SK-N-SH (cell line): ENCODE data around the gene SHH. TPM values are rescaled to one million over a fixed set of nuclear protein-coding genes. Genes with fewer than 3 reads are reported as not detected.

Experiments used
- CTCF ChIA-PET: fragments of 300-600, 350-600 bp; formaldehyde crosslinking; extraction: SDS; loops from one replicate; lab custom pipeline; 2021; lab: Yijun Ruan, JAX
- POLR2A ChIA-PET: fragments of 350-600 bp; sonication (Branson Sonifier 250); formaldehyde crosslinking; extraction: SDS; loops from one replicate; lab custom pipeline; 2020; ENCODE audit warnings: antibody characterized with exemption, inconsistent platforms; lab: Yijun Ruan, JAX
- DNase-seq: peaks from one replicate; pipeline ENCODE4 v3.0.0; 2012
- H2AFZ ChIP-seq: fragments of 200-600 bp; sonication (generic); 2 replicates; pipeline ENCODE4 v1.8.1; 2016; ENCODE audit warnings: antibody characterized with exemption, mild to moderate bottlenecking, low read depth
- H3F3A ChIP-seq: fragments of 200-600 bp; sonication (generic); replicated peaks from 2 replicates; pipeline ENCODE3; 2016; ENCODE audit warnings: antibody characterized with exemption, mild to moderate bottlenecking; ENCODE audit not compliant: insufficient read depth
- H3K27ac ChIP-seq, 2 experiments: fragments of 200-500 bp in 1 of 2; fragments of 200-600 bp in 1 of 2; sonication (Bioruptor generic) in 1 of 2; sonication (generic), shearing (Covaris generic) in 1 of 2; 2 replicates each; pipeline versions ENCODE4 v1.5.1 to v1.6.1; 2014 to 2016; ENCODE audit warnings: low read depth in 2 of 2, inconsistent platforms in 1 of 2, low read length in 1 of 2, mild to moderate bottlenecking in 1 of 2, mixed read lengths in 1 of 2
- H3K27me3 ChIP-seq: fragments of 200-600 bp; sonication (generic), shearing (Covaris generic); 2 replicates; pipeline ENCODE4 v1.6.1; 2016; ENCODE audit warnings: mixed run types; ENCODE audit not compliant: insufficient read depth
- H3K36me3 ChIP-seq, 2 experiments: fragments of 200-500 bp in 1 of 2; fragments of 200-600 bp in 1 of 2; sonication (Bioruptor generic) in 1 of 2; sonication (generic) in 1 of 2; replicated peaks in 1 of 2; 2 replicates each; pipeline versions ENCODE3 to v1.5.1; 2014 to 2016; ENCODE audit warnings: low read length in 1 of 2, mild to moderate bottlenecking in 1 of 2; ENCODE audit not compliant: insufficient read depth in 2 of 2, control insufficient read depth in 1 of 2
- H3K4me1 ChIP-seq, 2 experiments: fragments of 200-500 bp in 1 of 2; fragments of 200-600 bp in 1 of 2; sonication (Bioruptor generic) in 1 of 2; sonication (generic), shearing (Covaris generic) in 1 of 2; 2 replicates each; pipeline versions ENCODE4 v1.5.1 to v1.6.1; 2014 to 2016; ENCODE audit warnings: low read depth in 1 of 2, low read length in 1 of 2, mixed run types in 1 of 2; ENCODE audit not compliant: insufficient read depth in 2 of 2, control insufficient read depth in 1 of 2
- H3K4me2 ChIP-seq: fragments of 200-600 bp; sonication (generic), shearing (Covaris generic); 2 replicates; pipeline ENCODE4 v1.6.1; 2017; ENCODE audit warnings: mixed run types
- H3K4me3 ChIP-seq, 2 experiments: fragments of 200-500 bp in 1 of 2; fragments of 200-600 bp in 1 of 2; sonication (Bioruptor generic) in 1 of 2; sonication (generic), shearing (Covaris generic) in 1 of 2; 2 replicates each; pipeline versions ENCODE4 v1.5.1 to v1.8.1; 2014 to 2016; ENCODE audit warnings: low read depth in 2 of 2, inconsistent platforms in 1 of 2, low read length in 1 of 2, mild to moderate bottlenecking in 1 of 2, mixed read lengths in 1 of 2, moderate library complexity in 1 of 2
- H3K79me2 ChIP-seq: fragments of 200-600 bp; sonication (generic); 2 replicates; pipeline ENCODE4 v1.8.1; 2017; ENCODE audit warnings: mild to moderate bottlenecking; ENCODE audit not compliant: insufficient read depth
- H3K9ac ChIP-seq: fragments of 200-600 bp; sonication (generic); 2 replicates; pipeline ENCODE4 v1.6.1; 2017; ENCODE audit warnings: mixed run types
- H3K9me2 ChIP-seq: fragments of 200-600 bp; sonication (generic); 2 replicates; pipeline ENCODE4 v1.6.1; 2017; ENCODE audit warnings: mixed run types
- H3K9me3 ChIP-seq: fragments of 200-600 bp; sonication (generic); 2 replicates; pipeline ENCODE4 v1.6.1; 2017; ENCODE audit warnings: mixed run types, mild to moderate bottlenecking, moderate library complexity
- H4K20me1 ChIP-seq: fragments of 200-600 bp; sonication (generic); 2 replicates; pipeline ENCODE4 v1.6.1; 2017; ENCODE audit warnings: mild to moderate bottlenecking, mixed run types; ENCODE audit not compliant: insufficient read depth
- FOXJ3 ChIP-seq: sonication (generic); formaldehyde crosslinking; IDR thresholded peaks from 2 replicates; pipeline ENCODE4 v1.5.1; 2020; ENCODE audit warnings: mild to moderate bottlenecking, missing genetic modification reagents
- MAX ChIP-seq: IDR thresholded peaks from 2 replicates; pipeline ENCODE4 v1.4.0; 2012; ENCODE audit warnings: low read depth
- MXI1 ChIP-seq: IDR thresholded peaks from 2 replicates; pipeline ENCODE4 v1.6.1; 2012; ENCODE audit warnings: mild to moderate bottlenecking, low read depth, low read length, improper control_type of control experiment
- POLR2AphosphoS5 ChIP-seq: IDR thresholded peaks from 2 replicates; pipeline ENCODE4 v1.6.1; 2012; ENCODE audit warnings: low read depth, low read length
- RAD21 ChIP-seq: IDR thresholded peaks from 2 replicates; pipeline ENCODE4 v1.6.1; 2012; ENCODE audit warnings: mild to moderate bottlenecking, low read length
- RCOR1 ChIP-seq: fragments of 150-350 bp; IDR thresholded peaks from 2 replicates; pipeline ENCODE4 v1.6.1; 2017; ENCODE audit warnings: antibody characterized with exemption, low read length
- SMC3 ChIP-seq: IDR thresholded peaks from 2 replicates; pipeline ENCODE4 v1.6.1; 2012; ENCODE audit warnings: low read depth, low read length, improper control_type of control experiment
- TAF1 ChIP-seq: IDR thresholded peaks from 2 replicates; pipeline ENCODE4 v1.6.1; 2012; ENCODE audit warnings: low read depth, mild to moderate bottlenecking, low read length, moderate library complexity, borderline replicate concordance
- TCF12 ChIP-seq: IDR thresholded peaks from 2 replicates; pipeline ENCODE4 v1.4.0; 2012
- YY1 ChIP-seq: IDR thresholded peaks from 2 replicates; pipeline ENCODE4 v1.4.0; 2012; ENCODE audit warnings: low read depth, mild to moderate bottlenecking
- WGBS: methylation state at CpG from one replicate; pipeline ENCODE4 v1.1.6; 2017; ENCODE audit warnings: low lambda C conversion rate; 5-methylcytosine and 5-hydroxymethylcytosine counted together
- polyA plus RNA-seq, 3 experiments: library from polyadenylated mRNA; depleted of rRNA; stranded (reverse); fragments of >200 nt; gene quantifications; 2 replicates each; pipeline ENCODE4 v1.2.3, GENCODE V29; 2012
- TF ChIP-seq, protein P1 (sequence below): fragments of 200-600 bp; sonication (generic); IDR thresholded peaks from 2 replicates; pipeline ENCODE4 v1.6.1; 2017; ENCODE audit warnings: antibody characterized with exemption, mild to moderate bottlenecking, moderate library complexity
- TF ChIP-seq, protein P2 (sequence below): IDR thresholded peaks from 2 replicates; pipeline ENCODE4 v1.4.0; 2012; ENCODE audit warnings: low read depth, borderline replicate concordance

SHH gene
- polyA plus RNA-seq, 1 of the 3 experiments (the other 2 are of a cell fraction) = not detected

DNA sequence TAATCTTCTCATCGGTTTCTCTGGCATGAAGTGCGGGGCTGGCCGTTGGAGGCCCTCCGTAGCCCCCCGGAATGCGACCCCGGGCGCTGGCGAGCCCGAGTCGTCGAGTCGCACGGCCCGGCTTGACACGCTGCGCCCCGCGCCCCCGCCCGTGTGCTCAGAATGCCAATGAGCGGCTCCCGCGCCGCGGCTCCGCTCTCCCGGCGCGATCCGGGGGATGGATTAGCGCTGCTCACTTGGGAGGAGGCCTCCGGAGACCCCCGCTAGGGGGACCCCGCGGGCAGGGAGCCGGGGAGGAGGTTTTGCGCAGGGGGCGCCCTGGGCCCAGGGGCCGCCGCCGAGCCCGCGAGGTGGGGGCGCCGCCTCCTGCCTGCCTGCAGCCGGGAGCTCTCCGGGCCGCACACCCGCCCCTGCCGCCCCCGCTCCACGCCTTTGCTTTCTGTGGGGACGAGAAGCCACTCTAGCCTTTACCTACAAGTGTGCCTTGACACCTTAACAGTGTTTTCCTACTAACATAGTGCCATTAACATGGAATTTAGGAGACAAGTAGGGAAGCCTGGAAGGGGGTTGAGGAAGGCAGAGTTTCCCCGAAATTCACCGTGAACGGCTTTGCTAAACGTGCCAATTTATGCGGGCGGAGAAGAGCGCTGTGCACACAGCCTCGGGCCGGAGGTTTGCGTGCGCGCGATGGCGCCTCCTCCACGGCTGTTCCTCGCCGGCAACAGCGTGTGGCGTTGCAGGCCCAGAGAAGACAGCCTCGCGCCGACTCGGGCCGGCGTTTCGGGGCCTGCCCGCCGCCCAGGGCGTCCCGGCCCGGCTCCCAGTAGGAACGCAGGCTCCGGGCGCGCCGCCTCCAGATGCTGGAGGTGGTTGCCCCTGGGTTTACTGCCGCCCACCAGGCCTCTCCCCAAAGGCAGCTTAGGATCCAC lies 7.1 kb downstream of the SHH start:
- H3K36me3 ChIP-seq = no peaks in the 10 kb centered on the region
- H3K4me1 ChIP-seq = peaks cover 0 to 16% of the 10 kb centered on the region in 2 experiments; a peak in 2 of 4 replicates
- no peak overlapping the region for H3K27ac ChIP-seq
- peaks cover 93% of the 10 kb centered on the region for H3K27me3 ChIP-seq
- no peaks in the 10 kb centered on the region for H3K79me2 ChIP-seq
- H3K9me2 ChIP-seq = no peaks in the 10 kb centered on the region
- peak; percentile 61 for TF ChIP-seq RAD21
- TF ChIP-seq SMC3 = peak; percentile 36
- 0 out of 2 replicates have a peak, but pooled peaks have one; percentile 8 for TF ChIP-seq YY1
- peak; percentile 51 for TF ChIP-seq MAX
- TF ChIP-seq, protein P1, sequence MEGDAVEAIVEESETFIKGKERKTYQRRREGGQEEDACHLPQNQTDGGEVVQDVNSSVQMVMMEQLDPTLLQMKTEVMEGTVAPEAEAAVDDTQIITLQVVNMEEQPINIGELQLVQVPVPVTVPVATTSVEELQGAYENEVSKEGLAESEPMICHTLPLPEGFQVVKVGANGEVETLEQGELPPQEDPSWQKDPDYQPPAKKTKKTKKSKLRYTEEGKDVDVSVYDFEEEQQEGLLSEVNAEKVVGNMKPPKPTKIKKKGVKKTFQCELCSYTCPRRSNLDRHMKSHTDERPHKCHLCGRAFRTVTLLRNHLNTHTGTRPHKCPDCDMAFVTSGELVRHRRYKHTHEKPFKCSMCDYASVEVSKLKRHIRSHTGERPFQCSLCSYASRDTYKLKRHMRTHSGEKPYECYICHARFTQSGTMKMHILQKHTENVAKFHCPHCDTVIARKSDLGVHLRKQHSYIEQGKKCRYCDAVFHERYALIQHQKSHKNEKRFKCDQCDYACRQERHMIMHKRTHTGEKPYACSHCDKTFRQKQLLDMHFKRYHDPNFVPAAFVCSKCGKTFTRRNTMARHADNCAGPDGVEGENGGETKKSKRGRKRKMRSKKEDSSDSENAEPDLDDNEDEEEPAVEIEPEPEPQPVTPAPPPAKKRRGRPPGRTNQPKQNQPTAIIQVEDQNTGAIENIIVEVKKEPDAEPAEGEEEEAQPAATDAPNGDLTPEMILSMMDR = peak; percentile 84
- no peak for TF ChIP-seq TCF12
- TF ChIP-seq TAF1 = no peak
- H3K4me3 ChIP-seq = peak overlapping the region; percentile 28 to 59
- 3% methylated on average over 36 of the region's 91 CpGs for WGBS
- ChIA-PET POLR2A (no interaction called here), CTCF (interaction anchor here (0.6 to 2.8 kb wide), 21 partner anchors 8 to 1024 kb away, joined by 3 to 33 read pairs (median 4); no protein-coding TSS in a partner anchor)
- H3K9me3 ChIP-seq = no peaks in the 10 kb centered on the region
- no peaks in the 10 kb centered on the region for H4K20me1 ChIP-seq
- H3K9ac ChIP-seq = no peak overlapping the region
- DNase-seq = peak; percentile 99
- H3F3A ChIP-seq = peaks cover 4% of the 10 kb centered on the region
- H2AFZ ChIP-seq = peak overlapping the region; percentile 62
- H3K4me2 ChIP-seq = peak overlapping the region; percentile 95

- POLR2A ChIA-PET = no interaction called here
- CTCF ChIA-PET = interaction anchor here (0.6 to 2.8 kb wide), 15 partner anchors 10 to 1024 kb away, joined by 3 to 33 read pairs (median 3); no protein-coding TSS in a partner anchor
- Histone ChIP-seq H3K27ac (no peak overlapping the region), H2AFZ (no peak overlapping the region), H3K4me1 (peaks cover 0 to 16% of the 10 kb centered on the region in 2 experiments; a peak in 2 of 4 replicates), H3K79me2 (no peaks in the 10 kb centered on the region), H3K9ac (no peak overlapping the region), H3F3A (peaks cover 4% of the 10 kb centered on the region), H3K27me3 (peaks cover 93% of the 10 kb centered on the region), H3K9me2 (no peaks in the 10 kb centered on the region), H3K36me3 (no peaks in the 10 kb centered on the region), H3K4me2 (peak overlapping the region; percentile 95), H3K9me3 (no peaks in the 10 kb centered on the region), H3K4me3 (peak overlapping the region in 1 of 2 experiments; percentile 59; a peak in 2 of 4 replicates), H4K20me1 (no peaks in the 10 kb centered on the region)
- peak; percentile 67 for DNase-seq
- TF ChIP-seq FOXJ3 (CRISPR knock-in tag) (no peak), MXI1 (no peak), SMC3 (no peak), RCOR1 (no peak), POLR2AphosphoS5 (no peak)
- TF ChIP-seq, protein P2, sequence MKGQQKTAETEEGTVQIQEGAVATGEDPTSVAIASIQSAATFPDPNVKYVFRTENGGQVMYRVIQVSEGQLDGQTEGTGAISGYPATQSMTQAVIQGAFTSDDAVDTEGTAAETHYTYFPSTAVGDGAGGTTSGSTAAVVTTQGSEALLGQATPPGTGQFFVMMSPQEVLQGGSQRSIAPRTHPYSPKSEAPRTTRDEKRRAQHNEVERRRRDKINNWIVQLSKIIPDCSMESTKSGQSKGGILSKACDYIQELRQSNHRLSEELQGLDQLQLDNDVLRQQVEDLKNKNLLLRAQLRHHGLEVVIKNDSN = no peak
- 10% methylated on average over 17 of the region's 17 CpGs for WGBS
These were observed 7.8 kb downstream of the SHH start for GRCh38 chr7:155804431-155804831.
